NB4 (cell line): ENCODE data around the gene RERE.

ENCODE experiments used
- DNase-seq: peaks from one replicate; pipeline ENCODE4 v3.0.0; 2010; ENCODE audit warnings: low read depth
- H3K4me3 ChIP-seq: one replicate; pipeline ENCODE4 v1.5.1; 2011; ENCODE audit warnings: mild to moderate bottlenecking, low read depth, low read length, moderate library complexity
- MYC ChIP-seq: IDR thresholded peaks from 2 replicates; pipeline ENCODE4 v1.6.1; 2011; ENCODE audit warnings: low read depth, low read length
- POLR2A ChIP-seq: IDR thresholded peaks from 2 replicates; pipeline ENCODE4 v1.6.1; 2011; ENCODE audit warnings: mild to moderate bottlenecking; ENCODE audit not compliant: insufficient read length; ENCODE audit errors: extremely low read depth
- TF ChIP-seq, protein P1 (sequence below): IDR thresholded peaks from one replicate; pipeline ENCODE4 v1.5.1; 2012; ENCODE audit warnings: low read depth, low read length
- TF ChIP-seq, protein P2 (sequence below): IDR thresholded peaks from 2 replicates; pipeline ENCODE4 v1.6.1; 2011; ENCODE audit warnings: low read depth, low read length

RERE gene

DNA sequence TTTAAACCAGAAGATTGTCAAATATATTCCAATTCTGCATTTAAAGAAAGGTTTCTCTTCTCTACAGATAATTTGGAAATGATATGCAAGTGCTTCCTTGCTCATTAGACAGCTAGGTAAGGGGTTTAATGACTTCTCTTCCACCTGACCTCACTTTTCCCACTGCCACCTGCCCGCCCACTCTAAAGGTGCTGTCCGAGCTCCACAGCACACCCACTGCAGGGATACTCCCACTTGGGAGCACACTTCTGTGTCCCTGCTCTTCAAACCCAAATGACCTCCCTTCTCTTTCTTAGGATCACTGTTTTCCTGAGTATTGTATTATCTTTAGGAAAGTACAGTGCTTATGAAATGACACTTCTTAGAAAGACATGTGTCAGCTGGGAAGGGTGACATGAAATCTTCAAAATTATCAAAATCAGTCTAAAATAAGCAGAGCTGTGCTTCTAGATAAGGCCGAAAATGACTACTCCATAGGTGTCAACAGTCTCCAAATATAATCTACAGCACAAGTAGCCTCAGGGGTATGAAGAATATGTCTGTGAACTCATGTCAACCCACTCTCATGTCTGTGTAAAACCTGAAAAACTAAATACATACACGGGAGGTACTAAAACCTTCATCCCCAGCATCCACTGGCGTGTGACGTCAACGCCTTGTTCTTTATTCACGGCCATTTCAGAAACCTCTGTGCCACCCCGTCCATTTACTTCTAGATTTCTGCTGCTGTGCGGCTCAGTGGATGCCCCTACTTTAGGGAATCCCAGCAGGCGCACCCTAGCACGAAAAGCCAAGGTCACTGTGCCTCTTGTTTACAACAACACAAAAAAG lies 428.5 kb downstream of the RERE start:
- DNase-seq: no peak
- H3K4me3 ChIP-seq: no peak overlapping the region
- TF ChIP-seq, protein P1, sequence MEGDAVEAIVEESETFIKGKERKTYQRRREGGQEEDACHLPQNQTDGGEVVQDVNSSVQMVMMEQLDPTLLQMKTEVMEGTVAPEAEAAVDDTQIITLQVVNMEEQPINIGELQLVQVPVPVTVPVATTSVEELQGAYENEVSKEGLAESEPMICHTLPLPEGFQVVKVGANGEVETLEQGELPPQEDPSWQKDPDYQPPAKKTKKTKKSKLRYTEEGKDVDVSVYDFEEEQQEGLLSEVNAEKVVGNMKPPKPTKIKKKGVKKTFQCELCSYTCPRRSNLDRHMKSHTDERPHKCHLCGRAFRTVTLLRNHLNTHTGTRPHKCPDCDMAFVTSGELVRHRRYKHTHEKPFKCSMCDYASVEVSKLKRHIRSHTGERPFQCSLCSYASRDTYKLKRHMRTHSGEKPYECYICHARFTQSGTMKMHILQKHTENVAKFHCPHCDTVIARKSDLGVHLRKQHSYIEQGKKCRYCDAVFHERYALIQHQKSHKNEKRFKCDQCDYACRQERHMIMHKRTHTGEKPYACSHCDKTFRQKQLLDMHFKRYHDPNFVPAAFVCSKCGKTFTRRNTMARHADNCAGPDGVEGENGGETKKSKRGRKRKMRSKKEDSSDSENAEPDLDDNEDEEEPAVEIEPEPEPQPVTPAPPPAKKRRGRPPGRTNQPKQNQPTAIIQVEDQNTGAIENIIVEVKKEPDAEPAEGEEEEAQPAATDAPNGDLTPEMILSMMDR: no peak
- no peak for TF ChIP-seq POLR2A
- TF ChIP-seq MYC: no peak
- TF ChIP-seq, protein P2, sequence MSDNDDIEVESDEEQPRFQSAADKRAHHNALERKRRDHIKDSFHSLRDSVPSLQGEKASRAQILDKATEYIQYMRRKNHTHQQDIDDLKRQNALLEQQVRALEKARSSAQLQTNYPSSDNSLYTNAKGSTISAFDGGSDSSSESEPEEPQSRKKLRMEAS: no peak

DNA sequence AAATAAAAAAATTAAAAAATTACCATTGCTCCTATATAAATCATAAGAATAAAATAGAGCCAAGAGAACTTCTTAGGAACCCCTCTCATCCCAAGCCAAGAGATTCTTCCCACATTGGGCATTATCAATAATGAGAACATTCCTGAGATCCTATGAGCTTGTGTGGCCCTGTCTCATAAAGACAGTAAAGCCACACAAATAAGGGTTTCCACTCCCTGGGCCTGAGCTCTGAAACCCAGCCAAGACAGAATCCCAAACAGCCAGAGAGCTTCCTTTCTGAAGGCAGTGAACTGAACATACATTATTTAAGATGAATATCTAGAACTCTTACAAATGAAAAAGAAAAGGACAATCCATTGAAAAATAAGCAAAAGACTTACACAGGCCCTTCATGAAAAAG lies 431.2 kb downstream of the RERE start:
- TF ChIP-seq POLR2A: no peak
- TF ChIP-seq, protein P1: no peak
- TF ChIP-seq MYC: no peak
- TF ChIP-seq, protein P2: no peak
- no peak overlapping the region for H3K4me3 ChIP-seq
- DNase-seq: no peak

DNA sequence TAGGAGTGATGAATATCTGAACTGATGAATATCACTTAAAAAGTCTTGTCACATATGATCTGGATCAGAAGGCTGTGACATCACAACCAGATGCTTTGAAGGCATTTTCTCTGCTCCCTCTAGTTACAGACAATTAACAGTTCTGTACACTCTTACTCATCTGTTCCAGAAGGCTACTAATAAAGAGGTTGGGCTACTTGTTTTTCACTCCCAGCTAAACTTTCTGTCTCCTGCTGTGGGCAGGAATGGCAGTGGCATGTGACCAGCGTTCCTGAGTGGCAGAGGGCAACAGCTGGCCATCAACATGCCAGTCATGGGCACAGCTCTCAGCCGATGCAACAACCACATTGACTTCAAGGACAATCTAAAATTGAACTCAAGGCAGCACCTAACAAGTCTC lies 432.9 kb downstream of the RERE start:
- no peak for DNase-seq
- H3K4me3 ChIP-seq: no peak overlapping the region
- TF ChIP-seq, protein P1: no peak
- TF ChIP-seq, protein P2: no peak
- TF ChIP-seq MYC (no peak), POLR2A (no peak)

DNA sequence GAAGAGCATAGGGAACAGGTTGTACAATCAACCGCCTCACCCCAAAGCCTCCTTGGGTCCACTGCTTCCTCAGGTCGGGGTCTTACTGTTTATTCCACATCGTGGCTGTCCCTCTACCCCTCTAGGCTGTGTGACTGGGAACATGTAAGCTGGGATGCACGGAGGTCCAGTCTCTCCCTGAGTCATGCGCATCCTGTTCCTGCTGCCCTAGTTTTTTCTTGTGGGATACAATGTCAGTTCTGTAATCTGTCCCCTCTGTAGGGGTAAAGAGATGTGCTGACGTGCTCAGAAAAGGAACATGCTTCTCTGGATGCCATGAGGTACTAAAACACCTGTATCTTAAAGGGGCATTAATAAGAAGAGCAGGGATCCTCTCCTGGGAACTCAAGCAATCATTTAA lies 433.4 kb downstream of the RERE start:
- TF ChIP-seq, protein P1: no peak
- TF ChIP-seq MYC (no peak), POLR2A (no peak)
- TF ChIP-seq, protein P2: no peak
- no peak overlapping the region for H3K4me3 ChIP-seq
- no peak for DNase-seq

DNA sequence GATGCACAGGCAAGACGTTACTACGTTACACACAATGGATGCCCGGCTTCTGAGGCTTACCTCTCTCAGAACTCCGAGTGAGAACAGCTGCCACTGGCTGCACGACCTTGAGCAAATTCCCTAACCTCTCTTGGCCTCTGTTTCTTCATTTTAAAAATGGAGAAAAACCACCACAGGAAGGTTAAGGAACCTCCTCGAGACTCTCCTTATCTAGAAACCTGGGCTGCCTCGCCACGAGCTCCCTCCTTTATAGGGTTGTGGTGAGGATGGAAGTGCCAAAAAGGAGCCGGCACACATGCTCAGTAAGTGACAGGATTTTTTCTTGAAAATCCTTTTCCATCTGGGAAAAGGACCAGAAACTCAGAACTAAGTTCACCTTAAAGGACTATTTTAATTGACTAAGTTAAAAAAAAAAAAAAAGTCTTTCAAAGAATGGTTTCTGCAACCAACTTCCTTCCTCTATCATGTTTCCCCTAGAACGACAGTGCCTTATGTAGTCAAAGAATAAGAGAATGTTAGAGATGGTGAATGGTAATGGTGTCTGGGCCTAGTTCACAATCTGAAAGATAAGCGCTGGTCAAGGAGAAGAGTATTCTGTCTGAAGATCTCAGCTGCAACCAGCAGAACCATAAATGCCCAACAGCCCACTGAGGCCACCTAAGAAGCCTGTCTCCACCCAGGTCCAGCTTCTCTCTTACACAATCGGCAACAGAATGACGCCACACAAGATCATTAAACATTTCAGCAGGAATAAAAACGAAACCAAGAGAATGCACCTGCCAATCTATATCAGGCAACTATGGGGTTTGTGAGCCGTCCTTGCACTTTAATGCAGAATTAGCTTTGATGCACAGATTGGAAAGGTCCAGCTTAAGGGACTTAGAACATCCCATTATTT lies 434.6 kb downstream of the RERE start:
- no peak; the same call in 1 of the 2 replicates for TF ChIP-seq MYC
- TF ChIP-seq, protein P2: no peak
- no peak for TF ChIP-seq POLR2A
- TF ChIP-seq, protein P1: no peak
- DNase-seq: peak; percentile 62
- no peak overlapping the region for H3K4me3 ChIP-seq
